Testis (tissue), 3 donors: ENCODE results near the gene CAVIN1. TPM values are rescaled to one million over a fixed set of nuclear protein-coding genes. Genes with fewer than 3 reads are reported as not detected.

Experiments used
- DNase-seq: peaks from one replicate; pipeline ENCODE4 v3.0.0-alpha.2; 2019
- H3K27ac ChIP-seq, 2 donors: fragments of 200-600 bp; sonication (generic); one replicate each; pipeline ENCODE4 v1.5.1; 2019
- H3K27me3 ChIP-seq: fragments of 200-600 bp; sonication (generic); one replicate; pipeline ENCODE4 v1.5.1; 2019
- H3K36me3 ChIP-seq: fragments of 200-600 bp; sonication (generic); one replicate; pipeline ENCODE4 v1.5.1; 2017; ENCODE audit warnings: low read depth; ENCODE audit errors: missing control alignments
- H3K4me1 ChIP-seq: fragments of 200-600 bp; sonication (generic); one replicate; pipeline ENCODE4 v1.5.1; 2019
- H3K4me3 ChIP-seq, 2 donors: fragments of 200-600 bp; sonication (generic); one replicate each; pipeline ENCODE4 v1.5.1; 2017 to 2019
- H3K9me3 ChIP-seq: fragments of 200-600 bp; sonication (generic); one replicate; pipeline ENCODE4 v1.5.1; 2017
- POLR2A ChIP-seq: fragments of 450-650 bp; IDR thresholded peaks from one replicate; pipeline ENCODE4 v1.6.1; 2017; ENCODE audit warnings: antibody characterized with exemption, mild to moderate bottlenecking, moderate library complexity
- WGBS, 2 donors: methylation state at CpG; one replicate each; pipeline ENCODE4 v1.1.5; 2018; 5-methylcytosine and 5-hydroxymethylcytosine counted together
- intact Hi-C: fragments of 100-400 bp; cut with DNase I; formaldehyde crosslinking; loops from one replicate; pipeline ENCODE4 v1.15.1; 2023; ENCODE audit warnings: low total_unique reads
- polyA plus RNA-seq: library from polyadenylated mRNA; stranded (reverse); fragments of 350-450 nt; fragmentation: Illumina TruSeq; extraction: RNeasy Lipid Tissue Mini Kit (QIAGEN cat#74804); gene quantifications from one replicate; pipeline ENCODE4 v1.2.3, GENCODE V29; 2014; ENCODE audit warnings: low read depth, low replicate concordance; ENCODE audit not compliant: insufficient read depth
- total RNA-seq, 2 donors: library from RNA; depleted of rRNA; stranded (reverse); fragments of >200 nt; gene quantifications; one replicate each; pipeline ENCODE4 v1.2.3, GENCODE V29; 2016
- TF ChIP-seq, protein P1 (sequence below), 3 experiments: fragments of 450-650 bp in 2 of 3; fragments of 200-600 bp in 1 of 3; sonication (generic) in 1 of 3; IDR thresholded peaks; one replicate each; pipeline ENCODE4 v1.5.1; 2016 to 2019; ENCODE audit warnings: antibody characterized with exemption in 3 of 3, mild to moderate bottlenecking in 2 of 3, moderate library complexity in 1 of 3

The CAVIN1 gene
- total and polyA plus RNA-seq, 3 donors from 2014 or later = 49.4 to 106 (median 68.4) TPM

DNA sequence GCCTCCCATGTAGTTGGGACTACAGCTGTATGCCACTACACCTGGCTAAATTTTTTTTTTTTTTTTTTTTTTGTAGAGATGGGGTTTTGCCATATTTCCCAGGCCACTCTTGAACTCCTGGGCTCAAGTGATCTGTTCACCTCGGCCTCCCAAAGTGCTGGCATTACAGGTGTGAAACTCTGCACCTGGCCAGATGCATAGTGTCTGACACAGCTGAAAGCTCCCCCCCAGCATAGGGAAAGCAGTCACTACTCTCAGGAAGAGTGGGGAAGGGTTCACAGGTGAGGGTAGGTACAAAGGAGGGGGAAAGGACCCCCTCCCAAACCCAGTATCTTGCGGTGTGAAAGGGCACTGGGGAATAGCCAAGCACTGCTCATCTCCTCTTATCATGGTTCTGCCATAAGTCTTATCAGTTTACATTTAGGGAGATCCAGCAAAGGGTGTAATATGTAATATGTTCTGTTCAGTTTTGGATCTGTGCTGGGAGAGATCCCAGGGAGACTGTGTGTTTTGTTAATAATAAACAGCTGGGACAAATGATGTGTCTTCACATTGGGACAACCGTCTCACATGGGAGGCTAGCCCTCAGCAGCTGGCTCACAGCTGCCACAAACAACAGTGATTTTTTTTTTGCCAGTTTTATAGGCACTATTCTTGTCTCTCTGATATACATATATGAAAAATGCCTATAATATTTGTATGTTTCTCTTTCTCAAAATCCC, 6.8 kb upstream of the CAVIN1 start:
- no peaks in the 10 kb centered on the region for H3K36me3 ChIP-seq
- TF ChIP-seq, protein P1, sequence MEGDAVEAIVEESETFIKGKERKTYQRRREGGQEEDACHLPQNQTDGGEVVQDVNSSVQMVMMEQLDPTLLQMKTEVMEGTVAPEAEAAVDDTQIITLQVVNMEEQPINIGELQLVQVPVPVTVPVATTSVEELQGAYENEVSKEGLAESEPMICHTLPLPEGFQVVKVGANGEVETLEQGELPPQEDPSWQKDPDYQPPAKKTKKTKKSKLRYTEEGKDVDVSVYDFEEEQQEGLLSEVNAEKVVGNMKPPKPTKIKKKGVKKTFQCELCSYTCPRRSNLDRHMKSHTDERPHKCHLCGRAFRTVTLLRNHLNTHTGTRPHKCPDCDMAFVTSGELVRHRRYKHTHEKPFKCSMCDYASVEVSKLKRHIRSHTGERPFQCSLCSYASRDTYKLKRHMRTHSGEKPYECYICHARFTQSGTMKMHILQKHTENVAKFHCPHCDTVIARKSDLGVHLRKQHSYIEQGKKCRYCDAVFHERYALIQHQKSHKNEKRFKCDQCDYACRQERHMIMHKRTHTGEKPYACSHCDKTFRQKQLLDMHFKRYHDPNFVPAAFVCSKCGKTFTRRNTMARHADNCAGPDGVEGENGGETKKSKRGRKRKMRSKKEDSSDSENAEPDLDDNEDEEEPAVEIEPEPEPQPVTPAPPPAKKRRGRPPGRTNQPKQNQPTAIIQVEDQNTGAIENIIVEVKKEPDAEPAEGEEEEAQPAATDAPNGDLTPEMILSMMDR (IDR thresholded peaks at IDR 0.05) = no peak
- no peak overlapping the region for H3K27ac ChIP-seq
- intact Hi-C loops = loop anchor here (10.0 kb wide), 1 partner anchor 95 kb away; no protein-coding TSS in a partner anchor
- 80% methylated on average over 3 of the region's 3 CpGs for WGBS, 2 donors
- no peak for DNase-seq
- no peaks in the 10 kb centered on the region for H3K4me1 ChIP-seq
- H3K4me3 ChIP-seq = no peak overlapping the region
- no peaks in the 10 kb centered on the region for H3K27me3 ChIP-seq
- H3K9me3 ChIP-seq = no peaks in the 10 kb centered on the region

DNA sequence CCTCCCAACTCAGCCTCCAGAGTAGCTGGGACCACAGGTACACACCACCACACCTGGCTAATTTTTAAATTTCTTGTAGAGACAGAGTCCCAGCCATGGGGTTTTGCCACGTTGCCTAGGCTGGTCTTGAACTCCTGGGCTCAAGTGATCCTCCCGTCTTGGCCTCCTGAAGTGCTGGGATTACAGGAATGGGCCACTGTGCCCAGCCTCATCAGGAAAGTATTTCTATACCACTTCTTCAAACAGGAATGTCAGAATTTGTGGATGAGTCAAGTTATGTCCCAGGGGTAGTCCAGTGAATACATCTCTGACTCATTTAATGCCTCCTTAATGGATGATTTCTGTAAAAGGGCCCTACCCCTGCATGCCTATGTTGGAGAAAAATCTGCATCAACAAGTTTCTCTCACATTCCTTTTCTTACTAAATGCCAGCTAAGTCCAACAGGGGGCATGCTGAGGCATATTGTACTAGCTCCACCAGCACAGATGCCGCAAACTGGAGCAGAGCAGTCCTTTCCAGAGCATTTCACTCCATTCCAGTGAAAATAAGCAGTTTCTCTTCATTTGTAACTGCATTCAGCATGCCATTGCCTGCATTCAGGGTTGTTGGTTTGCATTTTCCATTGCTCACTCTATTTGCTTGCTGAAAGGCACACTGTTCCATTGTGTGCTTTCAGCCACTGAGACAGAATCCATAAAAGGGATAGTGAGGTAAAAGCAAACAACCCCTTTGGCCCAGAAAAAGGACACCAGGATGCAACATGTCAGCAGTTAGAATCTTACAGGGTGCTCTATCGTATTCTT, 5.3 kb upstream of the CAVIN1 start:
- DNase-seq = peak; percentile 82

DNA sequence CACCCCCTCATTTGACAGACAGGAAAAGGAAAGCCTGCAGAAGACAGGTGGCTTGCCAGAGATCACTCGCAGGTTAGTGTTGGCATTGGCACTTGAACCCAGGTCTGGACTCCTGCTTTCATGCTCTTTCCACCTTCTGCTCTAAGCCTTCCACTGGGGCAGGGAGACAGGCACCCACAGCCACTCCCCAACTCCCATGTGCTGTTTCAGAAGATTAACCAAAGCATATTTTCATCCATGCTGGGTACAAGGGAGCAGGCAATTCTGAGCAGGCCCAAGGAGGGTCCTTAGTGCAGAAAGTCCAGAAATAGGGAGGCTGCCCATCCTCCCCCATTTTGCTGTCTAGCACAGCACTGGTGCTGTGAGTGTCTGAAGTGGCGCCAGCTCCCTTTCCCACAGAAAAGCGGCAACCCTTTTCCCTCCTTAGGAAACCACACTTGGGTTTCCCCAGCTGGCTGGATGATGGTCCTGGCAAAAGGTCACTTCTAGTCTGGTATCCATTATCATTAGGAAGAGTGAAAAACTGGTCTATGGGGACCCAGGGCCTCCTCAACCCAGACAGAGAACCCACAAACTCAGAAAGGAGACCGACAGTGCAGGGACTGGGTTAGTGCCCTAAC, 2.0 kb upstream of the CAVIN1 start:
- no peak for TF ChIP-seq POLR2A
- 84 to 85% methylated on average over 2 to 4 of the region's 4 CpGs for WGBS, 2 donors
- no peaks in the 10 kb centered on the region for H3K36me3 ChIP-seq
- DNase-seq = no peak
- intact Hi-C loops = loop anchor here (10.0 kb wide), 1 partner anchor 100 kb away; no protein-coding TSS in a partner anchor
- no peak overlapping the region for H3K27ac ChIP-seq
- no peak overlapping the region for H3K4me3 ChIP-seq
- H3K4me1 ChIP-seq = peaks cover 8% of the 10 kb centered on the region
- H3K9me3 ChIP-seq = no peaks in the 10 kb centered on the region
- no peaks in the 10 kb centered on the region for H3K27me3 ChIP-seq

More for the DNA sequence above, 5.3 kb upstream of the CAVIN1 start:
- H3K4me1 ChIP-seq = peaks cover 4% of the 10 kb centered on the region
- WGBS, 2 donors = 55 to 63% methylated on average over 4 of the region's 4 CpGs
- no peaks in the 10 kb centered on the region for H3K27me3 ChIP-seq
- H3K36me3 ChIP-seq = no peaks in the 10 kb centered on the region
- no peaks in the 10 kb centered on the region for H3K9me3 ChIP-seq
- H3K27ac ChIP-seq = no peak overlapping the region
- no peak overlapping the region for H3K4me3 ChIP-seq
- no peak for TF ChIP-seq POLR2A
- TF ChIP-seq, protein P1 (IDR thresholded peaks at IDR 0.05) = peak; percentile 59 to 68 (median 66)
- intact Hi-C loops = loop anchor here (10.0 kb wide), 1 partner anchor 96 kb away; no protein-coding TSS in a partner anchor

DNA sequence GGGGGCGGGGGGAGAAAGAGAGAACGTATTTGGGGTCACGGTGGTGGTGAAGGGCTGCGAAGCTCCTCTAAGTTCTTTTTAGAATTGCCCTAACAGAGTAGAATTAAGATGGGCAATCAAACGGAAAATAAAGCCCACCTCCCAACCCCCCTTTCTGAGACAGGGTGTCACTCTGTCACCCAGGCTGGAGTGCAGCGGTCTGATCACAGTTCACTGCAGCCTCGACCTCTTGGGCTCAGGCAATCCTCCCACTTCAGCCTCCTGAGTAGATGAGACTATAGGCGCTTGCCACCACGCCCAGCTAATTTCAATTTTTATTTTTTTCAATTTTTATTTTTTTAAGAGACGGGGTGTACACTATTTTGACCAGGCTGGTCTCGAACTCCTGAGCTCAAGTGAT, 710 bp upstream of the CAVIN1 start:
- no peak for DNase-seq
- WGBS, 2 donors = 44 to 65% methylated on average over 11 of the region's 11 CpGs
- H3K9me3 ChIP-seq = no peaks in the 10 kb centered on the region
- intact Hi-C loops = loop anchor here (10.0 kb wide), 1 partner anchor 101 kb away; no protein-coding TSS in a partner anchor
- peak overlapping the region in 1 of 2 donors; percentile 97 for H3K27ac ChIP-seq
- no peaks in the 10 kb centered on the region for H3K27me3 ChIP-seq
- TF ChIP-seq POLR2A = no peak
- TF ChIP-seq, protein P1 (IDR thresholded peaks at IDR 0.05) = no peak
- H3K4me3 ChIP-seq = peak overlapping the region in 1 of 2 donors; percentile 78
- peaks cover 10% of the 10 kb centered on the region for H3K4me1 ChIP-seq
- H3K36me3 ChIP-seq = no peaks in the 10 kb centered on the region
